GM18507 (cell line): ENCODE results near the gene XIAP.
"Not testable (repeated sequence)": the region's sequence is repeated elsewhere in the genome, so short reads cannot be mapped to it uniquely, and the experiment has no call there.

Experiments used
- DNase-seq: peaks from one replicate; pipeline ENCODE4 v3.0.0; 2011; ENCODE audit warnings: low read depth; ENCODE audit not compliant: insufficient read length; ENCODE audit errors: extremely low spot score
- FAIRE-seq: peaks from 2 replicates; lab custom pipeline; 2011; peaks lifted over from hg19 to GRCh38; lab: Jason Lieb, UNC

XIAP gene

DNA sequence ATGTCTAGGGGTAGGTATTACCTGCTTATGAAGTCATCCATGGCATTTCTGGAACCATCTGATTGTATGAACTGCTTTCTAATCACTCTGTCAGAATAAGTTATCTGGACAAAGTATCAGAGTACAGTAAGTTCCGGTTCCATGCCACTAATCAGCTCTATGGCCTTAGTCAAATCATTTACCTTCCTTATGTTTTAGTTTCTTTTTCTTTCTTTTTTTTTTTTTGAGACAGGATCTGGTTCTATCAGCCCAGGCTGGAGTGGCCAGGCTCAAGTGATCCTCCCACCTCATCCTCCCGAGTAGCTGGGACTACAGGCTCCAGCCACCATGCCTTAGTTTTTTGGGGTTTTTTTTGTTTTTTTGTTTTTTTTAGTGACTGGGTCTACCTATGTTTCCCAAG is 11.5 kb downstream of the XIAP start:
- DNase-seq (no peak), FAIRE-seq (no peak)

DNA sequence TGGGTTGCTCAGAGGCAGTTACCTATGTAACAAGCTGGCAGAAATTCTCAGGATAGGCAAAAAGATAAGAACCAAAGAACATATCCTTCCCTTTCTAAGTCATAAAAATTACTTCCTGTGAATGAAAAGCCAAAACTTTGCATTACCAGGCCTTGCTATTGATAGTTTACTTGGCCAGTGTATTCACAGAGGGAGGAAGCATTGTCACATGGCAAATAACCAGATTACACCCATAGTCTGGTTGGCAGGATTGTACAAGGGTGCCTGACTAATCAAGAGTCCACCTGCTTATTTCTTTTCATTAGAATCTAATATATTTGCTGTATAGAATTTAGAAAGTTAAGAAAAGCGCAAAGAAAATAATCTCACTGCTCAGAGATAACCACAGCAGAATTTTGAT is 14.1 kb downstream of the XIAP start:
- DNase-seq (no peak), FAIRE-seq (no peak)

DNA sequence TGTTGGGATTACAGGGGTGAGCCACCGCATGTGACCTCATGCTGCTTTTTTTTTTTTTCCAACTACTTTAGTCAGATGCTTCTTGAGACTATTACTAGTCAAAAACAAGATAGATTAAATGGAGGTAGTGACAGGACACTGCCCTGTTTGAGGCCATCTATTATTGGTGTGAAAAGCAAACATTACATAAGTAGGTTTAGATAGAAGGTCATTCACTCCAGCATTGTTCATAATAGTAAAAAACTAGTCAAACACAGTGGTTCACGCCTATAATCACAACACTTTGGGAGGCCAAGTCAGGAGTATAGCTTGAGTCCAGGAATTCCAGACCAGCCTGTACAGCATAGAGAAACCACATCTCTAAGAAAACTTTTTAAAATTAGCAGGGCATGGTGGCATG is 16.3 kb downstream of the XIAP start:
- FAIRE-seq = no peak
- DNase-seq = no peak

DNA sequence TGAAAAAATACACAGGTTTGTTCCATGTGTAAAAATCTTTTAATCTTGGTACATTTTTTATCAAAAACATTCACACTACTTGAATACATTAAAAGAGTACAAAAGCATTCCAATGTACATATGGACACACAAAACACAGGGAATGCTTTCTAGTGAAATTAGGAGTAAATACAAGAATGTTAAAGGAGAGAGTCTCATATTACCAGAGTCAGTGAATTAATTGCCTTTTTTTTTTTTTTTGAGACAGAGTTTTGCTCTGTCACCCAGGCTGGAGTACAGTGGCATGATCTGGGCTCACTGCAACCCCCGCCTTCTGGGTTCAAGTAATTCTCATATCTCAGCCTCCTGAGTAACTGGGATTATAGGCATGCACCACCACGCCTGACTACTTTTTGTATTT is 17.0 kb downstream of the XIAP start:
- FAIRE-seq (no peak), DNase-seq (no peak)

DNA sequence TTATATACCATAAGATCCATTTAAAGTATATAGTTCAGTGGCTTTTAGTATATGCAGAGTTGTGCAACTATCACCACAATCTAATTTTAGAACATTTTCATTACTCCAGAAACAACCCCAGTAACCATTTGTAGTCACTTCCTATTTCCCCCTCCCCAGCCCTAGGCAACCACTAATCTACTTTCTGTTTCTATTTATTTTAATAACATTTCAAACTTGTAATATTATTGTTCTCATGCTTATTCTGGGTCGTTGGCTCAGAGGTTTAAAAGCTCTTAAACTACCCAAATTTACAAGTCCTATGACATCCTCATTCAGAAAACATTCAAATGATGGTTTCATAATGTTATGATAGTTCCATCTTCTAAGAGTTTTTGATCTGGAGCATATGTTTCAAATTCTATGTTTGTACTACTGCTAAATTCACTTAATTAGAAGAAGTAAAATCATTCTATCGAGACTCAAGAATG is 18.4 kb downstream of the XIAP start:
- FAIRE-seq (peak; percentile 80), DNase-seq (no peak)

DNA sequence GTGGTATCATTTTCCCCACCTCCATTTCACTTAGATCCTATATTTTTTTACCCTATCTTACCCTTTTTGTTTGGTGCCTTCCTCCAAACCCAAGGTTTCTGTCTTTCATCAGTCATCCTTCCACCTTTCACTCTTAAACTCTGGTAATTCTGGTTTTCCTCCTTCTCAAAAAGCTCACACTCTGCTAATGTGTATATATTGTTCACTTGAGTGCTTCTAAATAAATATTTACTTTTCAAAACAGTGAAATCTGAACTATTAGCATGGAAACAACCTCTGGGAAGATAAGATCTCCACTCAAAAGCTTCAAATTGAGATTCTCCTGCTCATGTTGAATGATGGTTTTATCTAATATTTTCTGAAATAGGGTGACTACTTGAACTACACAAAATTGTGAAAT is 21.5 kb downstream of the XIAP start:
- no peak for DNase-seq
- no peak for FAIRE-seq

DNA sequence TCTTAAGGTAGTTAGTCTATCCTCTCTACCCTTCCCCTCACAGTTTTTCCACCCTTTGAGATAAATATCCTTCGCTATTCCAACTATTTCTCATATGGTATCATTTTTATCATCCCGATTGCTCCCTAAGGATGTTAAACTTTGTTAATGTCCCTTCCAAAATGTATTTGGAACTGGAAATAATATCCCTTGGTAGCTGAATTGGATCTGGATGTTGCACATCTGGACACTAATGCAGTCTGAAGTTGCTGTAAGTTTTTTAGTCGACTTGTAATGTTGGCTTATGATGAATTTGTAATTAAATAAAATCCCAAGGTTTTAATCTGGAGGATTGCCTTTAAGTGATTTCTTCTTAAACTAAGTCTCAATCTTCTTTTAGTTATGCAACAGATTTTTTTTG is 22.5 kb downstream of the XIAP start:
- FAIRE-seq (no peak), DNase-seq (no peak)

DNA sequence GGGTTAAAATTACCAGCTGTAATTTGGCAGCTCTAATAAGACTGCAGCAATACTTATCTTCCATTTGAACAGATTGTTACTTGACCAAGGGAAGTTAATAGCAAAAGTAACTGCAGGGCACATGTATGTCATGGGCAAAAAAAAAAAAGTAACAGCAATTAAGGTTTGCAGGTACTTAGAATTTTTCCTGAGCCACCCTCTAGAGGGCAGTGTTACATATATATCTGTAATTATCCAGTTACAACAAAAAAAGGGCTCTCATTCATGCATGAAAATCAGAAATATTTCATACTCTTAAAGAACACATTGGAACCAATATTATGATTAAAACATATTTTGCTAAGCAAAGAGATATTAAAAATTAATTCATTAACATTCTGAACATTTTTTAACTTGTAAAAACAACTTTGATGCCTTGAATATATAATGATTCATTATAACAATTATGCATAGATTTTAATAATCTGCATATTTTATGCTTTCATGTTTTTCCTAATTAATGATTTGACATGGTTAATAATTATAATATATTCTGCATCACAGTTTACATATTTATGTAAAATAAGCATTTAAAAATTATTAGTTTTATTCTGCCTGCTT is 25.1 kb downstream of the XIAP start:
- FAIRE-seq (peak; percentile 69), DNase-seq (no peak)

DNA sequence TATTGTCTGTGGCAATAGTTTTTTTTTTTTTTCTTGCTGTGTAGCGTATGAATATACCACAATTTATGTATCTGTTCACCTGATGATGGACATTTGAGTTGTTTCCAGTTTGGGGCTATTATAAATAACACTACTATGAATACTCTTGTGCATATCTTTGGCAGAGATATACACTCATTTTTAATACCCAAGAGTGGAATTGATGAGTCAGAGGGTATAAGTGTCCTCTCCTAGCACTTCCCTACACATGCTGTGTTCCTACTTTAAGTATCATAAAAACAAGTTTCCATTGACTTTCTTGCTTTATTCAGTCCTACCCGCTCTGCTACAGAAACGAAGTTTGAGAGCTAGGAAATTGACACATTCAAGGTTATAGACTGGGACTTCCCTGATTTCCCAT is 39.8 kb downstream of the XIAP start:
- FAIRE-seq = peak; percentile 5
- no peak for DNase-seq

DNA sequence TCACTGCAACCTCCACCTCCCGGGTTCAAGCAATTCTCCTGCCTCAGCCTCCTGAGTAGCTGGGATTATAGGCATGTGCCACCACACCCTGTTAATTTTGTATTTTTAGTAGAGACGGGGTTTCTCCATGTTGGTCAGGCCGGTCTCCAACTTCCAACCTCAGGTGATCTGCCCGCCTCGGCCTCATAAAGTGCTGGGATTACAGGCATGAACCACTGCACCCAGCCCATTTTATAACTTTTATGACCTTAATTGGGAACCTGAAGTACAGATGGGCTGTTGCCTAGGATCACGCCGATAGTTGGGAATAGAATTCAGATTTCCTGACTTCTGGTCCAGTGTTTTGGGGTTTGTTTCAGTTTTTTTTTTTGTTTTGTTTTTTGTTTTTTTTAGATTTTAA is 43.4 kb downstream of the XIAP start:
- DNase-seq, FAIRE-seq: not testable (repeated sequence)

DNA sequence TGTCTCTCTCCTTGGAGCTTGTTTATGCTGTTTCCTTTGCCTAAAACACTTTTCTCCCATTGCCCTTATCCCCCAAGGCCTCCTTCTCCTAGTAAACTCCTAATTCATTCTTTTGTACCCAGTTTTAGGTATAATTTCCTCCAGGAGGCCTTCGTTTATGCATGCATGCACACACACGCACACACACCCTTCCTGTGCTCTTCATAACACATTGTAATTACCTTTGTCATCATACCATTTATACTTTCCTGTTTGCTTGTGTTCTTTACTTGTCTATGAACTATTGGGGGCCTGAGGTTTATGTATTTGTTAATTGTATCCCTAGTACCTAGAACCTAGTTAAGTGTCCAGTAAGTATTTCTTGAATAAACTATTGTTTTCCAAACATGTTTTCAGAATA is 45.5 kb downstream of the XIAP start:
- DNase-seq = no peak
- FAIRE-seq = no peak

DNA sequence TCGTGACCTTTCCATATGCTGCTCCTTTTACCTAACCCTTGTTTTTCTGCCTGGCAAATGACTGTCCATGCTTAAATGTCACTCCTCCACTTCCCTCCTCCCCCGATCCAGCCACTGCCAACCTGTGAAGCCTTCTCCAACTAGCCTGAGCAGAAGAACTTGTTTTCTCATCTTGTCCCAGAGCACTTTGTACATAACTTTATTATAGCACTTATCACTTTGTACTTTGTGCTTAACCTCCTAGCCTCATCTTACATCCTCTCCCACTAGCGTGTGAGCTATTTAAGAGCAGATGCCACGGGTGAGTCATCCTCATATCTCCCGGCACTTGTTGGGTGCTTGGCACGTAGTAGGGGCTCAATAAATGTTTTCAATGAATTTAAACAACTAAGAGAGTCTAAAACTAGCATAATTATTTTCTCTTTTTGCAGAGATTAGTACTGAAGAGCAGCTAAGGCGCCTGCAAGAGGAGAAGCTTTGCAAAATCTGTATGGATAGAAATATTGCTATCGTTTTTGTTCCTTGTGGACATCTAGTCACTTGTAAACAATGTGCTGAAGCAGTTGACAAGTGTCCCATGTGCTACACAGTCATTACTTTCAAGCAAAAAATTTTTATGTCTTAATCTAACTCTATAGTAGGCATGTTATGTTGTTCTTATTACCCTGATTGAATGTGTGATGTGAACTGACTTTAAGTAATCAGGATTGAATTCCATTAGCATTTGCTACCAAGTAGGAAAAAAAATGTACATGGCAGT is 46.9 kb downstream of the XIAP start:
- FAIRE-seq (no peak), DNase-seq (no peak)

DNA sequence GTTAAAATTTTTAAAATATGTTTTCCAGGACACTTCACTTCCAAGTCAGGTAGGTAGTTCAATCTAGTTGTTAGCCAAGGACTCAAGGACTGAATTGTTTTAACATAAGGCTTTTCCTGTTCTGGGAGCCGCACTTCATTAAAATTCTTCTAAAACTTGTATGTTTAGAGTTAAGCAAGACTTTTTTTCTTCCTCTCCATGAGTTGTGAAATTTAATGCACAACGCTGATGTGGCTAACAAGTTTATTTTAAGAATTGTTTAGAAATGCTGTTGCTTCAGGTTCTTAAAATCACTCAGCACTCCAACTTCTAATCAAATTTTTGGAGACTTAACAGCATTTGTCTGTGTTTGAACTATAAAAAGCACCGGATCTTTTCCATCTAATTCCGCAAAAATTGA is 49.7 kb downstream of the XIAP start:
- no peak for FAIRE-seq
- DNase-seq = no peak

DNA sequence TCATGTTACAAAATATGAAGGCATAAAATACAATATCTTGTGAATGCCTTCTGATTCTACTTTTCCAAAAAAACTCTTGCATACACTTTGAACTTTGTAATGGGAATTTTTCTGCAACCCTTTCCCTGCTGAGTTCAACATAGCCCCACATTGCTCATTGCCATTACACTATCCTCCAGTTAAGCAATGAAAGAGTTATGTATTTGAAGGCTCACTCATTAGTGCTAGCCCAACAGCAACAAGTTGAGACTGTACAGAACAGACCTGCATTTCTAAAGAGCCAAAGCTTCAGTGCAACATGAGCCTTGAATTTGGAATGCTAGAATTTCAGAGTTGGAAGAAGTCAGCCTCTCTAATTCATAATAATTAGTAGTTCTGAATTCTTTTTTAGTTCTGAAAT is 57.2 kb downstream of the XIAP start:
- DNase-seq (no peak), FAIRE-seq (no peak)

DNA sequence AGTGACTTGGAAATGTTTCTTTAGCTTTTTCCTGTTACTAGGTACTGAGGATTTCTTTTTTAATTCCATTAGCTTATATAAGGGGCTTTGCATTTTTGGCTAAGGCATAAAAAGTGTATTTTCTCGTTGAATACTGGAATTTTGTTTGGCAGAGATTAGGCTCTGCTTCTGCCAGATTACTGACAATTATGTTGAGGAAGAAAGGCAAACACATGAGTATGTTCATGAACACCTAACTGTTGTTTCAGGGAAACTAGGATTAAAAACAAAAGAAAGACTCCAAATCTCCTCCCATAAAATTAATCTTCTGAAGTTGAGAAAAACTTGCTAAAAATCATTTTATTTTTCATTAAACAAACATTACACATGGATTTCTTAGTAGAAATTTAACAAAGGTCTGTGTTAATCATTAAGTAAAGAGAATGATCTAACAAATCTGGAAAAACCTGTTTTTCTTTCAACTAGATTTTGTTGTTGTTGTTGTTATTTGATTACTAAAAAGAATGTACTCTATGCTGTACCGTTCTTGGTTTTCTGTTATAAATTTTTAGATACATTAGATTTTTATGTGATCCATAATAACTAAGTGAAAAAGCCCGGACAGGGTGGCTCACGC is 58.4 kb downstream of the XIAP start:
- no peak for FAIRE-seq
- no peak for DNase-seq

DNA sequence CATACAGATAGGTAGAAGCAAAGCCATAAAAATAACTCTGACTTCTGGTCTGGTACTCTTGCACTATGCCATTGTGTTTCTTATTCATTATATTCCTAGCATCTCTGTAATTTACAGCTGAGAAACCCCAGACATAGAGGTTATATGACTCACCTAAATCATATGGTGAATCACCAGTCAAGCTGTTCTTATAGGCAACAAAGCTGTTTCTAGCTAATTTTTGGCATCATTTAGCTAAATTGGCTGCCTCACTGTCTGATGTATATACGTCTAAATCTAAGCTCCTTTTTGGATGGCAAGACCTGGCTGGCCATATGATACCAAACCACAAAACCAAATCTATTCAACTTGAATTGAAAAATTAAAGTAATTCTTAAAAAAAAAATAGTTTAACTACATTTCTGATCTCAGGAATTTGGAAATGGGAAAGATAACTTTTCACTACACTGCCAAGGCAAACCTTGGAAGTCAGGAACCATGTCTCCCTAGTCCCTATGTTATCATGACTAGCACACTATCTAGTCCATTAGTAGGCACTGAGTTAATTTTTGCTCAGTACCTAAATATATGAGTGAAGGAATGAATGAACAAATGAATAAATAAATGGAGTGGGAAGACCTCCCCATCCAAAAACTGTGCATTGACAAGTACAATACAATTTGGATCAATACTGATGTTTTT is 60.4 kb downstream of the XIAP start:
- FAIRE-seq (no peak), DNase-seq (no peak)

DNA sequence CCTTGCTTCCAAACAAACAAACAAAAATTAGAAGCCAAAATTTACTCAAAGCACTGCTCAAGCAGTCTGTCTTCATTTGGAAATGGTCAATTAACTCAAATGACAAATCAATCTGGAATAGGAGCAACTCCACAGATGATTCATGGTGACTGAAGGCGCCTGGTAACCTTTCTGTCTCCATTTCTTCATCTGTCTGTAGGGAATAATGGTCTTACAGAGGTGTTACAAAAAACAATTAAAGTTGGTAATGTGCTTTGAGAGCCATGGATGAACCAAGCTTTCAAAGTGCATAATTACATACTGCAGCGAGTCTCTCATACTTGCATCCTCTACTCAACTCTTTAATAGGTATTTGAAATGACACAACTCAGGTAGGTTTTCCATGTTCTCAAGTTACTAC is 63.4 kb downstream of the XIAP start:
- FAIRE-seq (no peak), DNase-seq (no peak)

DNA sequence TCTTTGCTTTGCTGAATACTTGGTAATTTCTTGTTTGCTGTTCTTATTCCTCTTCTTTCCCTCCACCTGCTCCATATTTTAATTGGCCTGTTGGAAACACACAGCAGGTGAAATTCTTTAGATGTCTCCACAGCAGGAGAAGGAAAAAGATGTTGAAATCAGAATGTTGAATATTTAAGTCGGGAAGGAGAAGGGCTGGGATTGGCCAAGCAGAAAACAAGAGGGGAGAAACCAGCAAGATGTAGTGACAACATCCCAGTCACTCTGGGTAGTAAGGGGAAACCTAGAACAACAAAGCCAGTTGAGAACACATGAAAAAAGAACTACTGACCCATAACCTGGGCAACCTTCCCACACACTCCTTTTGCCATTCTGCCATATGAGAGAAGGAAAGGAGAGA is 64.3 kb downstream of the XIAP start:
- no peak for DNase-seq
- no peak for FAIRE-seq

DNA sequence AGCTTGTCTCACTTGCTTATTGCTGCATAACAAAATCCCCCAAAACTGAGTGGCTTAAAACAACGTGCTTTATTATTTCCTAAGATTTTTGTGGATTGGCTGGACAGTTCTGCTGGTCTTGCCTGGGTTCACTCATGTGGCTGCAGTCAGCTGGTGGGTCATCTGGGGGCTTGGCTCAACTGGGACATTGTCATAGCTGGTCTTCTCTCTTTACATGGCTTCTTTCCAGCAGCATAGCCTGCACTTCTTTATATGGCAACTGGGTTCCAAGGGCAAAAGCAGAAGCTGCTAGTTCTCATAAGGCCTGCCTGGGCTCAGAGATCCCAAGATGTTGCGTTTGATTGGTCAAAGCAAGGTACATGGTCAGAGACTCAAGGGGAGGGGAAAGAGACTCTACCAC is 68.0 kb downstream of the XIAP start:
- FAIRE-seq = no peak
- DNase-seq = no peak

DNA sequence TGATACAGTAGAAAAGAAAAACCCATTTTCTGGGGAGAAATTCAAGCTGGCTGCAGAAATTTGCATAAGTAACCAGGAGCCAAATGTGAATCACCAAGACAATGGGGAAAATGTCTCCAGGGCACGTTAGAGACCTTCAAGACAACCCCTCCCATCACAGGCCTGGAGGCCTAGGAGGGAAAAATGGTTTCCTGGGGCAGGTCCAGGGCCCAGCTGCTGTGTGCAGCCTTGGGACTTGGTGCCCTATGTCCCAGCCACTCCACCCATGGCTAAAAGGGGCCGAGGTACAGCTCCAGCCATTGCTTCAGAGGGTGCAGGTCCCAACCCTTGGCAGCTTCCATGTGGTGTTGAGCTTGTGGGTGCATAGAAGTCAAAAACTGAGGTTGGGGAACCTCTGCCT is 72.2 kb downstream of the XIAP start:
- not testable (repeated sequence) for FAIRE-seq, DNase-seq
